Astrocyte of the cerebellum (primary cell): ENCODE results near the gene BABAM1.

ENCODE experiments used
- DNase-seq: peaks from one replicate; pipeline ENCODE4 v3.0.0-alpha.2; 2011; ENCODE audit warnings: low read depth
- H3K4me3 ChIP-seq: 2 replicates; pipeline ENCODE4 v1.5.1; 2011; ENCODE audit warnings: mild to moderate bottlenecking, low read depth, low read length, moderate library complexity
- in situ Hi-C: cut with HindIII; loops from 2 replicates; pipeline ENCODE4 v1.10.0; 2017; ENCODE audit warnings: low sequenced_read_pairs
- TF ChIP-seq, protein P1 (sequence below): IDR thresholded peaks from 2 replicates; pipeline ENCODE4 v1.5.1; 2012; ENCODE audit warnings: low read length, low read depth, moderate library complexity, mild to moderate bottlenecking; ENCODE audit errors: missing control alignments

BABAM1 gene

DNA sequence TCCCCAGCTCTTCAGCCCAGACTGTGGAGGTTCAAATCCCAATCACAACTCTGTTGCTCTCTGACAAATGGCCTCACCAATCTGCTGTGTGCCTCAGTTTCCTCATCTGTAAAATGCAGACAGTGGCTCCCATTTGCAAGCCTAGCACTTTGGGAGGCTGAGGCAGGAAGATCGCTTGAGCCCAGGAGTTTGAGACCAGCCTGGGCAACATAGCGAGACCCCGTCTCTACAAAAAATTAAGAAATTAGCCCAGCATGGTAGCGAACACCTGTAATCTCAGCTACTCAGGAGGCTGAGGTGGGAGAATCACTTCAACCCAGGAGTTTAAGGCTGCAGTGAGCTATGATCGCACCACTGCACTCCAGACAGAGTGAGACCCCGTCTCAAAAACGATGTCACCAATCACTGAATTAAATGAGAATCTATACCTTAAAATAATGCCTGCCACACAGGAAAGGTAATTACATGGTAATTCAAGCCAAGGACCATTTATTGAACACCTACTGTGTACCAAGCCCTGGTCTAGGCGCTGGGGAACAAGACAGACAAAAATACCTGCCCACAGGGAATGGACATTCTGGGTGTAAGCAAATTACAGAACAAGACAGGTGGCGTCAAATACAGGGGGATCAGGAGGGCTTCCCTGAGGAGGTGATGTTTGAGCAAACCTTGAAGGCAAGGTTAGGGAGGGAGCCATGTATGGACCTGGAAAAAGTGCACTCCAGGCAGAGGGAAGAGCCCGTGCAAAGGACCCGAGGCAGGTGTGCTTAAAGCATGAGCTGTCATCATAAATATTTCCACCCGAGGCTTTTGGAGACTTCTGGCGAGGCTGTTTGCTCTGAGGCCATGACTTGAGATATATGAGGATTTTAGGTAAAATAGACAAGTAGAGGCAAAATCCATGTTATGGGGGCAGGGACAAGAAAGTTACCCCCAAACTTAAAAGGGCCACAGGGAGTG lies 29.2 kb upstream of the BABAM1 start:
- H3K4me3 ChIP-seq, result no peak overlapping the region
- in situ Hi-C loops, result no loop called here
- TF ChIP-seq, protein P1, sequence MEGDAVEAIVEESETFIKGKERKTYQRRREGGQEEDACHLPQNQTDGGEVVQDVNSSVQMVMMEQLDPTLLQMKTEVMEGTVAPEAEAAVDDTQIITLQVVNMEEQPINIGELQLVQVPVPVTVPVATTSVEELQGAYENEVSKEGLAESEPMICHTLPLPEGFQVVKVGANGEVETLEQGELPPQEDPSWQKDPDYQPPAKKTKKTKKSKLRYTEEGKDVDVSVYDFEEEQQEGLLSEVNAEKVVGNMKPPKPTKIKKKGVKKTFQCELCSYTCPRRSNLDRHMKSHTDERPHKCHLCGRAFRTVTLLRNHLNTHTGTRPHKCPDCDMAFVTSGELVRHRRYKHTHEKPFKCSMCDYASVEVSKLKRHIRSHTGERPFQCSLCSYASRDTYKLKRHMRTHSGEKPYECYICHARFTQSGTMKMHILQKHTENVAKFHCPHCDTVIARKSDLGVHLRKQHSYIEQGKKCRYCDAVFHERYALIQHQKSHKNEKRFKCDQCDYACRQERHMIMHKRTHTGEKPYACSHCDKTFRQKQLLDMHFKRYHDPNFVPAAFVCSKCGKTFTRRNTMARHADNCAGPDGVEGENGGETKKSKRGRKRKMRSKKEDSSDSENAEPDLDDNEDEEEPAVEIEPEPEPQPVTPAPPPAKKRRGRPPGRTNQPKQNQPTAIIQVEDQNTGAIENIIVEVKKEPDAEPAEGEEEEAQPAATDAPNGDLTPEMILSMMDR, result no peak
- no peak for DNase-seq

- TF ChIP-seq, protein P1, result no peak
- H3K4me3 ChIP-seq, result no peak overlapping the region
- in situ Hi-C loops, result loop anchor here (10.0 kb wide), 1 partner anchor 75 kb away; no protein-coding TSS in a partner anchor
- DNase-seq, result no peak
Observed at GRCh38 chr19:17240062-17240752, 27.0 kb upstream of the BABAM1 start.

DNA sequence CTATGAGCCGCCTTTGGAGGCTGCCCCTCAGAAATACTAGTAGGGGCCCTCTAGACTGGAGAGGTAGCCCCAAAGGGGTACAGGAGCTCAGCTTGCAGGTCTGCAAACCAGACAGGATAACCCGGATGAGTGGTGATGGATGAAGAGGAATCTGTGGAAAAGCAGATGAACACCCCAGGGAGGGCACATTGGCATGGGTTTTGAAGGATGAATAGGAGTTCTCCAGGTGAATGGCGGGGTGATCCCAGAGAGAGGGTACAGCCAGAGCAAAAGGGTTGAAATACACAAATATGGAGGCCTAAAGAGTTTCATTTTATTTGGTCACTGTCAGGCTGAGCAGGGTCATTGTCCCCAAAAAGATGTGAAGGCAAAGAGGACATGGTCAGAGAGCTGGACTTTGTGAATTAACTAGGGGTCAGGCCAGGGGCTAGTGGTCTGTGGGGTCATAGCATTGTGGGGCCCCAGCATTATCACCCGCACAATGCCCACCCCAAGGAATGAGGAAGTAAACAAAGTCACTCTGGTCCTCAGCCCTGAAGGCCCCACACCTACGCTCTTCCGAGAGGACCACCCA lies 26.3 kb upstream of the BABAM1 start:
- no peak for DNase-seq
- no peak overlapping the region for H3K4me3 ChIP-seq
- in situ Hi-C loops, result loop anchor here (10.0 kb wide), 1 partner anchor 76 kb away; no protein-coding TSS in a partner anchor
- TF ChIP-seq, protein P1, result no peak

- in situ Hi-C loops, result loop anchor here (10.0 kb wide), 1 partner anchor 78 kb away; no protein-coding TSS in a partner anchor
- TF ChIP-seq, protein P1, result no peak
- DNase-seq, result no peak
- peak overlapping the region; percentile 79 for H3K4me3 ChIP-seq
Observed at GRCh38 chr19:17242431-17243208, 24.6 kb upstream of the BABAM1 start.

DNA sequence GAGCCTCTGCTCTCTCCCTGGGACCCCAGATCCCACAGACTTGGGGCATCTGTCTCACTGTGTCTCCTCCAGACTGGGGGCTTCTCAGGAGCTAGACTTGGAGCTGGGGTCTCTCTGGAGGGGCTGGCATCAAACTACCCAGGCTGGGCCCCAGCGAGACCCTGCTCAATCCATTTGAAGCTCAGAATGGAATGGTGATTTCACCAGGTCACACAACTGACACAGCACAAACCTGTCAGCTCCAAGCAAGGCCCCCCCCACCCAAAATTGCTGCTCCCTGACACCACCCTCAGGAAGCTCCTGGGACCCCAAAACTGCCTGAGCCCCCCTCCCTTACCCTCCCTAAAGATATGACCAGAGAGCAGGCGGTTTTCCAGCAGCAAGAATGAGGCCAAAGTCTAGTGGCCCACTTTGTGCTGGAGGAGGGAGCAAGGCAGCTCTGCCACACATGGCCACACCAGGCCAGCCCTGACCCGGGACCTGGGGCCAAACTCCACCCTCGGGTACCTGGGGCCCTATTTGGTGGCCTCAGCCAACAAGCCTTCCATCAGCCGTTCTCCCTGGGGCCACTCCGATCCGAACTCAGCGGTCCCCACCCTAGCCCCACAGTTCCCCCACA lies 23.9 kb upstream of the BABAM1 start:
- H3K4me3 ChIP-seq, result peak overlapping the region; percentile 79
- in situ Hi-C loops, result loop anchor here (10.0 kb wide), 1 partner anchor 79 kb away; no protein-coding TSS in a partner anchor
- TF ChIP-seq, protein P1, result no peak
- DNase-seq, result no peak
